HG03159 (cell line): ENCODE measurements around the gene SULT1C3.

Experiments used
- ATAC-seq: cut with Tn5 transposase; IDR thresholded peaks from one replicate; pipeline ENCODE4 v1.9.1; 2021; ENCODE audit warnings: mild to moderate bottlenecking, moderate library complexity; ENCODE audit not compliant: unreplicated experiment

SULT1C3 gene

GRCh38 chr2:108239786-108240185 is at the start of gene SULT1C3:
TSS of gene SULT1C3 (plus strand) at chr2:108239968. CDS start at chr2:108247195, 7,227 bp downstream.
- no peak for ATAC-seq

GRCh38 chr2:108193251-108193650 is 46.5 kb upstream of the SULT1C3 start:
- no peak for ATAC-seq

- no peak for ATAC-seq
Observed at GRCh38 chr2:108194409-108195132, 45.2 kb upstream of the SULT1C3 start.

GRCh38 chr2:108195133-108195439 is 44.7 kb upstream of the SULT1C3 start:
- no peak for ATAC-seq

- no peak for ATAC-seq
Observed at GRCh38 chr2:108199726-108200125, 40.0 kb upstream of the SULT1C3 start.

- ATAC-seq: no peak
Observed at GRCh38 chr2:108200569-108200968, 39.2 kb upstream of the SULT1C3 start.

- no peak for ATAC-seq
Observed at GRCh38 chr2:108212671-108213070, 27.1 kb upstream of the SULT1C3 start.

- ATAC-seq: no peak
Observed at GRCh38 chr2:108215794-108216211, 24.0 kb upstream of the SULT1C3 start.

GRCh38 chr2:108217211-108217610 is 22.6 kb upstream of the SULT1C3 start:
- ATAC-seq: no peak

- ATAC-seq: no peak
Observed at GRCh38 chr2:108219688-108220087, 20.1 kb upstream of the SULT1C3 start.

GRCh38 chr2:108220191-108220590 is 19.6 kb upstream of the SULT1C3 start:
- no peak for ATAC-seq

- no peak for ATAC-seq
Observed at GRCh38 chr2:108220942-108221541, 18.7 kb upstream of the SULT1C3 start.

GRCh38 chr2:108222261-108222660 is 17.5 kb upstream of the SULT1C3 start:
- ATAC-seq: no peak

GRCh38 chr2:108223573-108223972 is 16.2 kb upstream of the SULT1C3 start:
- ATAC-seq: no peak

- ATAC-seq: no peak
Observed at GRCh38 chr2:108224022-108224421, 15.7 kb upstream of the SULT1C3 start.

- no peak for ATAC-seq
Observed at GRCh38 chr2:108226564-108226963, 13.2 kb upstream of the SULT1C3 start.

GRCh38 chr2:108228006-108228405 is 11.8 kb upstream of the SULT1C3 start:
- no peak for ATAC-seq

- ATAC-seq: no peak
Observed at GRCh38 chr2:108228537-108228936, 11.2 kb upstream of the SULT1C3 start.

- no peak for ATAC-seq
Observed at GRCh38 chr2:108229875-108230274, 9.9 kb upstream of the SULT1C3 start.

GRCh38 chr2:108235577-108235976 is 4.2 kb upstream of the SULT1C3 start:
- no peak for ATAC-seq

GRCh38 chr2:108236676-108237335 is 3.0 kb upstream of the SULT1C3 start:
- ATAC-seq: no peak

GRCh38 chr2:108240966-108241365 is 1.2 kb downstream of the SULT1C3 start:
- no peak for ATAC-seq
